Vagina (tissue), 2 donors: Measurements from ENCODE around the gene NUP155.

ENCODE experiments used
- CTCF ChIP-seq, 3 experiments: fragments of 450-650 bp in 2 of 3; fragments of 200-600 bp in 1 of 3; sonication (generic) in 1 of 3; IDR thresholded peaks; one replicate each; pipeline ENCODE4 v1.5.1; 2017 to 2019; ENCODE audit warnings: antibody characterized with exemption in 3 of 3, mild to moderate bottlenecking in 2 of 3, moderate library complexity in 2 of 3
- POLR2AphosphoS5 ChIP-seq, 2 donors: sonication (generic); formaldehyde crosslinking; IDR thresholded peaks; one replicate each; pipeline ENCODE4 v1.9.0; 2017; ENCODE audit warnings: antibody characterized with exemption in 2 of 2, mild to moderate bottlenecking in 2 of 2, low read depth in 1 of 2; ENCODE audit not compliant: insufficient read depth in 1 of 2

GRCh38 chr5:37272511-37272910, 98.4 kb downstream of the NUP155 start:
- TF ChIP-seq POLR2AphosphoS5 (IDR thresholded peaks at IDR 0.05; ENCODE audit: insufficient read depth in 1 of 2, low read depth in 1 of 2), result no peak
- TF ChIP-seq CTCF (IDR thresholded peaks at IDR 0.05), result no peak
